ELR (cell line): ENCODE measurements around the gene RETN.

Source experiments
- DNase-seq: peaks from one replicate; pipeline ENCODE4 v3.0.0-alpha.2; 2015; ENCODE audit warnings: low read depth

RETN gene

GRCh38 chr19:7706188-7706954, 37.5 kb downstream of the RETN start:
- DNase-seq = no peak

GRCh38 chr19:7706955-7707456, 38.2 kb downstream of the RETN start:
- no peak for DNase-seq

GRCh38 chr19:7709932-7710460, 41.1 kb downstream of the RETN start:
- no peak for DNase-seq

DNA sequence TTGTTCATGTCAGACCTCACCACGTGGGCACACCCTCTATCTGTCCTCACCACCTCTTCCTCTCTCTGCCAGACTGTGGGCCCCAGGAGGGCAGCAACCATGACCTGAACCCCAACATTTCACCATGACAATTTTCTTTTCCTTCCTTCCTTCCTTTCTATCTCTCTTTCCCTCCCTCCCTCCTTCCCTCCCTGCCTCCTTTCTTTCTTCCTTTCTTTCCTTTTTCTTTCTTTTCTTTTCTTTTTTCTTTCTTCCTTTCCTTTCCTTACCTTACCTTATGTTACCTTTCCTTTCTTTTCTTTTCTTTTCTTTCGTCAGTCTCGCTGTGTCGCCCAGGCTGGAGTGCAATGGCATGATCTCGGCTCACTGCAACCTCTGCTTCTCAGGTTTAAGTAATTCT, 41.8 kb downstream of the RETN start:
- DNase-seq = no peak

DNA sequence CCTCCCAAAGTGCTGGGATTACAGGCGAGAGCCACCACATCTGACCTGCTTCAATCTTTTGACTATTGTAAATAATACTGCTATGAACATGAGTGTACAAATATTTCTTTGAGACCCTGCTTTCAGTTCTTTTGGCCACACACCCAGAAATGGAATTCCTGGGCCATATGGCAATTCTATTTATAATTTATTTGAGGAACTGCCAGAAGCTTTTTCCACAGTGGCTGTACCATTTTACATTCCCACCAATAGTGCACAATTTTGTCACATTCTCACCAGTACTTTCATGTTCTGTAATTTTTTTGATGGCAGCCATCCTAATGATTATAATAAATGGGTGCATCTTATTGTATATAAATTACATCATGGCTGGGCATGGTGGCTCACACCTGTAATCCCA, 46.8 kb downstream of the RETN start:
- DNase-seq = no peak

GRCh38 chr19:7716762-7717161, 47.9 kb downstream of the RETN start:
- no peak for DNase-seq

DNA sequence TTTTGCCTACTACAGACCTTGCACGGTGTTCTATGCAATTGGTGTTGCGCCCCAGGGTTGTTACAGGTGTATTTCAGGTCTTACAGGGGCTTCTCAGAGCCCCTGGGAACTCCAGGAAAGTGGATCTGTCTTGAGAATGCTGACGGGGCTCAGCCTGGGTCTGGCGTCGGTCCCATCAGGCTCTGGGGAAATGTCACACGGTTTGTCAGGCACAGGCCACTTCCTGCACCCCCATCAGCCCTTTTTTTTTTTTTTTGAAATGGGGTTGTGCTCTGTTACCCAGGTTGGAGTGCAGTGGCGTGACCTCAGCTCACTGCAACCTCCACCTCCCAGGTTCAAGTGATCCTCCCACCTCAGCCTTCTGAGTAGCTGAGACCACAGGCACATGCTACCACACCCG, 49.8 kb downstream of the RETN start:
- DNase-seq = no peak
